Pericardium fibroblast (primary cell): Measurements from ENCODE around the gene CAP1. TPM values are rescaled to one million over a fixed set of nuclear protein-coding genes. Genes with fewer than 3 reads are reported as not detected.

Experiments used
- total RNA-seq: library from RNA; depleted of rRNA; stranded (reverse); fragments of >200 nt; gene quantifications from 2 replicates; pipeline ENCODE4 v1.2.3, GENCODE V29; 2015

CAP1 gene
- total RNA-seq, result 168 and 316 TPM in 2 replicates

GRCh38 chr1:40040511-40041465, at the start of gene CAP1:
TSS of gene CAP1 (plus strand) at chr1:40040729. CDS start at chr1:40059347, 18,618 bp downstream.

GRCh38 chr1:40096977-40097782, 56.7 kb downstream of the CAP1 start, which contains the start of gene PPT1:
TSS of gene PPT1 (minus strand) at chr1:40097252. CDS start at chr1:40097238, 14 bp downstream.

Other genes with a start within 250 kb of the CAP1 start
- 6.9 and 13.1 TPM in 2 replicates for gene TRIT1, start 157.2 kb upstream of the CAP1 start, total RNA-seq
- 0.68 TPM in 1 of 2 replicates, not detected in the other for gene MYCL, start 138.8 kb upstream of the CAP1 start, total RNA-seq
- gene MFSD2A, start 85.6 kb upstream of the CAP1 start, total RNA-seq, result 2.8 and 7.2 TPM in 2 replicates
- gene PPT1, start 56.5 kb downstream of the CAP1 start, total RNA-seq, result 29.7 and 32.1 TPM in 2 replicates
- 8.3 and 10.6 TPM in 2 replicates for gene RLF, start 120.7 kb downstream of the CAP1 start, total RNA-seq
- gene TMCO2, start 207.2 kb downstream of the CAP1 start, total RNA-seq, result not detected in 2 replicates
- gene ZMPSTE24, start 217.5 kb downstream of the CAP1 start, total RNA-seq, result 31.9 and 41.4 TPM in 2 replicates